RWPE1 (cell line): ENCODE results near the gene SPRY1.

Source experiments
- CTCF ChIA-PET: fragments of 350-600 bp; sonication (Branson Sonifier 250); formaldehyde crosslinking; extraction: SDS; loops from one replicate; lab custom pipeline; 2021; lab: Yijun Ruan, JAX
- POLR2A ChIA-PET: fragments of 400-600 bp; formaldehyde crosslinking; extraction: SDS; loops from one replicate; lab custom pipeline; 2020; ENCODE audit warnings: antibody characterized with exemption; ENCODE audit not compliant: low non-redundant PET; lab: Yijun Ruan, JAX
- DNase-seq: peaks from one replicate; pipeline ENCODE4 v3.0.0; 2012; ENCODE audit warnings: low spot score
- H3K27ac ChIP-seq: fragments of 450-650 bp; 2 replicates; pipeline ENCODE4 v1.5.1; 2017
- TF ChIP-seq, protein P1 (sequence below): fragments of 450-650 bp; conservative IDR thresholded peaks from 2 replicates; pipeline ENCODE4 v1.5.1; 2017; ENCODE audit warnings: low read depth, mild to moderate bottlenecking

The SPRY1 gene

DNA sequence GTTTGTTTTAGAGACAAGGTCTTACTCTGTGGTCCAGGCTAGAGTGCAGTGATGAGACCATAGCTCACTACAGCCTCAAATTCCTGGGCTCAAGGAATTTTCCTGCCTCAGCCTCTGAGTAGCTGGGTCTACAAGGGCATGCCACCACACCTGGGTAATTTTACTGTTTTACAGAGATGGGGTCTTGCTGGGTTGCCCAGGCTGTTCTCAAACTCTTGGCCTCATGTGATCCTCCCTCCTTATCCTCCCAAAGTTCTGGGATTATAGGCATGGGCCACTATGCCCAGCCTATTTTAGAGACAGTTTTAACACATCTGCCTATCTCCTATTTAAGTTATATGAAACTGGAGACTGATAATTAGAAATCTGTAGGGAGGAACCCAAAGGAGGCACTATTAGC lies 53.8 kb downstream of the SPRY1 start:
- no peak overlapping the region for H3K27ac ChIP-seq
- CTCF ChIA-PET: no interaction called here
- POLR2A ChIA-PET: no interaction called here
- DNase-seq: no peak
- TF ChIP-seq, protein P1, sequence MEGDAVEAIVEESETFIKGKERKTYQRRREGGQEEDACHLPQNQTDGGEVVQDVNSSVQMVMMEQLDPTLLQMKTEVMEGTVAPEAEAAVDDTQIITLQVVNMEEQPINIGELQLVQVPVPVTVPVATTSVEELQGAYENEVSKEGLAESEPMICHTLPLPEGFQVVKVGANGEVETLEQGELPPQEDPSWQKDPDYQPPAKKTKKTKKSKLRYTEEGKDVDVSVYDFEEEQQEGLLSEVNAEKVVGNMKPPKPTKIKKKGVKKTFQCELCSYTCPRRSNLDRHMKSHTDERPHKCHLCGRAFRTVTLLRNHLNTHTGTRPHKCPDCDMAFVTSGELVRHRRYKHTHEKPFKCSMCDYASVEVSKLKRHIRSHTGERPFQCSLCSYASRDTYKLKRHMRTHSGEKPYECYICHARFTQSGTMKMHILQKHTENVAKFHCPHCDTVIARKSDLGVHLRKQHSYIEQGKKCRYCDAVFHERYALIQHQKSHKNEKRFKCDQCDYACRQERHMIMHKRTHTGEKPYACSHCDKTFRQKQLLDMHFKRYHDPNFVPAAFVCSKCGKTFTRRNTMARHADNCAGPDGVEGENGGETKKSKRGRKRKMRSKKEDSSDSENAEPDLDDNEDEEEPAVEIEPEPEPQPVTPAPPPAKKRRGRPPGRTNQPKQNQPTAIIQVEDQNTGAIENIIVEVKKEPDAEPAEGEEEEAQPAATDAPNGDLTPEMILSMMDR: no peak

- DNase-seq: peak; percentile 69
- ChIA-PET POLR2A (no interaction called here), CTCF (interaction anchor here (0.6 kb wide), 1 partner anchor 299 kb away, joined by 4 read pairs; no protein-coding TSS in a partner anchor)
- TF ChIP-seq, protein P1: no peak
- no peak overlapping the region for H3K27ac ChIP-seq
Measured at GRCh38 chr4:123452616-123453015, 56.0 kb downstream of the SPRY1 start.

DNA sequence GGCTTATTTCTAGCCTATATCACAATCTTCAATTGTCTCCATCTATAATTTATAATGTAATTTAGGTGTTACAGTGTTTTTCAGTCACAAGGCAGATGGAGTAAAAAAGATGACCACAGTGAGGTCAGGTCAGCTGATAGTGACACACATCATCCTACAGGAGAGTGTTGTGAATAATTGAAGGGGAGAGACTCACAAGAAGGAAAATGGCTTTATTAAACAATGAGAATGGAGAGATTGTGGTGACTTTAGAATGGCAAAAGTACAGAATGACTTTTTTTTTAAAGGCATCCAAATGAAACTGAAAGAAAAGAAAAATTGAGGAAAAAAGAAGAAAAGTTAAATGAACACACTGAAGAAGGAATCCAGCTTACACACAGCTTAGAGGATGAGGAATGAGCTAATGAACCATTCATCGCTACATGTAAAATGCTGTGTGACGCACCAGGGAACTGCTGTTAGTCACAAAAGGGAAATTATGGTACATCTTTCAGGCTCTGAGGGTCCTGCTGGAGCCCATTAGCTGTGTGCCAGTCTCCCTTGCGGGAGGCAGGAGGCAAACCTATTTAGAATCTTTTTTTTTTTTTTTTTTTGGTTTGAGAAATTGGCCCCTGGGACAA lies 56.6 kb downstream of the SPRY1 start:
- TF ChIP-seq, protein P1: no peak
- no peak for DNase-seq
- CTCF ChIA-PET: interaction anchor here (0.9 kb wide), 1 partner anchor 61 kb away, joined by 3 read pairs; no protein-coding TSS in a partner anchor
- no peak overlapping the region for H3K27ac ChIP-seq
- POLR2A ChIA-PET: no interaction called here
